ENCODE results near the gene FAM156B.
"Not testable (repeated sequence)": the region's sequence is repeated elsewhere in the genome, so short reads cannot be mapped to it uniquely, and the experiment has no call there.

FAM156B gene

DNA sequence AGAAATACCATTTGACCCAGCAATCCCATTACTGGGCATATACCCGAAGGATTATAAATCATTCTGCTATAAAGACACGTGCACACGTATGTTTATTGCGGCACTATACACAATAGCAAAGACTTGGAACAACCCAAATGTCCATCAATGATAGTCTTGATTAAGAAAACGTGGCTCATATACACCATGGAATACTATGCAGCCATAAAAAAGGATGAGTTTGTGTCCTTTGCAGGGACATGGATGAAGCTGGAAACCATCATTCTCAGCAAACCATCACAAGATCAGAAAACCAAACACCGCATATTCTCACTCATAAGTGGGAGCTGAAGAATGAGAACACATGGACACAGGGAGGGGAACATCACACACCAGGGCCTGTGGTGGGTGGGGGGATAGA lies 33.1 kb downstream of the FAM156B start:
- FAIRE-seq, result not testable (repeated sequence)

DNA sequence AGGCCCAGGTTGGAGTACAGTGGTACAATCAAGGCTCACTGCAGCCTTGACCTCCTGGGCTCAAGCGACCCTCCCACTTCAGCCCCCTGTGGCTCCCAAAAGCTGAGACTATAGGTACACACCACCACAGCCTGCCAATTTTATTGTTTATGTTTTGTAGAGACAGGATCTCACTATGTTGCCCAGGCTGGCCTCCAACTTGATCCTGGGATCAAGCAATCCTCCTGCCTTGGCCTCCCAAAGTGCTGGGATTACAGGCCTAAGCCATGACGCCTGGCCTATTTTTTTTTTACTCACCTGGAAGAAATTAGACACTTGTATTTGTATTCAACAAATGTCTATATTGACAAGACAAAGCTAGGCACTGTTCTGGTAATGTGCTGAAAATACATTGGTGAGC lies 36.1 kb downstream of the FAM156B start:
- FAIRE-seq, result no peak

DNA sequence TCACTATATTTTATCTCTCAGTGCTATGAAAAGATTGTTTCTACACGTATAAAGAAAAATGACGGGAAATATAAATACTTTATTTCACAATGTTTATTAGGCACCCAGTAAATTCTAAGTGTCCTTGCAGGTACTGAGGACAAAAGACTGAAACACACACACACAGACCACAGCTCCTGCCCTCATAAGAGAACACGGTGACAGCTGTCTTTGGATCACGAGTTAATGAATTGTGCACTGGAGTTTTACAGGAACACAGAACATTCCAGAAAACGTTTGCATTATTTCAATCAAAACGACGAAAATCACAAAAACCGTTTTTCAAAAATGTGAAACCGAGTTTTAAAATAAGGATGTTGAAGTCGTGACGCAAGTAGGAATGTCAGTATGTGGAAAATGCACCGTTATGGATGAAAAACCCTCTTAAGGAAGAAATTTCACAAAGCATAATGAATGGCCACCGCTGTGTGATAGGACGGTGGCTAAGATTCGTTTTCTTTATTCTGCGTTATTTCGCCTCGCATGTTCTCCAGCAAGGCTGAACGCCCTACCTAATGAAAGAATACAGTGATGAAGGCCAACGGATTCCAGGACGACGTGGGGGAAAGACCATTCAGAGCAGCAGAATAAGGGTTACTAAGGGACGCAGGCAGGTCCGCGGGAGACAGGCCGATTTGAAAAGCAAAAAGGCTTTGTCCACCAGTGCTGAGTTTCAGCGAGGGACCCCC lies 37.0 kb downstream of the FAM156B start:
- FAIRE-seq, result no peak

DNA sequence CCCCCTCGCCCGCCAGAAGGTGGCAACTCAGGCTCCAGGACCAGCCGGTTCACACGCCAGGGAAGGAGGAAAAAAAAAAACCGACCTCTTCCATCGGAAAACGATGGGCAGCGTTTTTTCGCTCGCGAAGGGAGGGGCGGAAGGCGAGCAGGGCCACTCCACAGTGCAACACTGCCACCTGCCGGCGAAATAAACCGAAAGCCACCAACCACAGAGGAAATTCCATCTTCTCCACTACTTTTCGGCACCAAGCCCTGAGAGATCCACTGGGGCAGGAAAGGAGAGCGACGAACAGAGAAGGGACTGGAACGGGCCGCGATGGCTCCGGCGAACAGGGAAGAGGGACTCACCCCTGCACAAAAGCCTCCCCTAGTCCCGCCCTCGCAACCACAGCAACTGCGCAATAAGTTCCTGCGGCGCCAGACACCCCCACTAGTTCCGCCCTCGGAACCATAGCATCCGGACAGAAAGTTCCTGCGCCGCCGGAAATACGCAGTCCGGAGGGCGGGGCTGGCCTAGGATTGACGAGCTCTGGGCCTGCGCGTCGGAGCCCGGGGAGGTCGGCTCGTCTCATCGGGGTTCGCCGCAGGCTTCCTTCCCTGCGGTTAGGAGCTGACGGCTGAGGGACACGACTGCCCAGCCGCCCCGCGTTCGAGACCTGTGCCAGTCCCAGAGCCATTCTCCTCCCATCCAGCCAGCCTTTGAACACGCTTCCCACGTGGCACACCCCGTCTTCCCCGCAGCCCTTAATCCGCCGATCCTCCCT lies 37.8 kb downstream of the FAM156B start:
- no peak for FAIRE-seq

DNA sequence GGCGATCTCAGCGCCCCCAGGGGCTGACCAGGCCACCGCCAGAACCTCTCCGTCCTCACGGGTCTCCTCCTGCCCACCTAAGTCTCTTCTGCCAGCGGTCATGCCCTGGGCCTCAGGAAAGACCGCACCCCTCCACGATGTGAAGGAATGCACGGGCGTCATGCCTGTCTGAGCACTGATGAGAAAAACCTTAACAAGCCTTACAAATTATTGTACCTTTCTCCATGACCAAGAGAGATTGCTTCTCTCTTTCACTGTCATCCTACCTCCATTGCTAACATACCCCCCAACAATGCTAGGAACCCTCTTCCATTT lies 38.3 kb downstream of the FAM156B start:
- not testable (repeated sequence) for FAIRE-seq

DNA sequence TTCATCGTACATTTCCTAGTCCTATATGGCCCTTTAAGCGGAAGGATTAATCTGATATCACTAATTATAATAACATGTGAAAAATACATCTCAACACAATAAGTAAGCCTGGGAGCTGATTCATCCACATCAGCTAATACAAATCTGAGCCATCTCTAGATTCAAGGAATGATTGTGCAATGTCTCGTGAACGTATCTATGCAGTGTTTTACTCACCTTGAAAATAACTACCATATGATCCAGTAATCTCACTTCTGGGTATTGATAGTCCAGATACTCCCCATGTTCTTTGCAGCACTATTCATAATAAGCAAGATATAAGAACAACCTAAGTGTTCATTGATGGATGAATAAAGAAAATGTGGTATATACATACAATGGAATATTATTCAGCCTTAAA lies 43.6 kb downstream of the FAM156B start:
- FAIRE-seq, result not testable (repeated sequence)

DNA sequence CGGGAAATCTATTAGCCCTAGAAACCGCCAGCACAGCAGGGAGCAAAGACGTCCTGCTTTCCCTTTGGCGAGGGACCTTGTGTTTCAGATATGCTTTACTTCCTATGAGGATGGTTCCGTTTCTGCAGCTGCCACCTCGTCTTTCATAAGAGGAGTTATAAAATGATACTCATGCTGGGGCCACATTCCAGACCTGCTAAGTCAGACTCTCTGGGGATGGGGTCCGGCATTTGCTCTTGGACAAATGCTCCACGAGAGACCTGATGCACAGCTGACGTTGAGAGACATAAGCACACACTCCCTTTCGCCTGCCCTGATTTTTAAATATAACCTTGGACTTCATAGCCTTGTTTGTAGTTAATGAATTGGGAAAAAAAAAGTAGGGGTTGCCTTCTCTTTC lies 44.6 kb downstream of the FAM156B start:
- FAIRE-seq, result not testable (repeated sequence)

DNA sequence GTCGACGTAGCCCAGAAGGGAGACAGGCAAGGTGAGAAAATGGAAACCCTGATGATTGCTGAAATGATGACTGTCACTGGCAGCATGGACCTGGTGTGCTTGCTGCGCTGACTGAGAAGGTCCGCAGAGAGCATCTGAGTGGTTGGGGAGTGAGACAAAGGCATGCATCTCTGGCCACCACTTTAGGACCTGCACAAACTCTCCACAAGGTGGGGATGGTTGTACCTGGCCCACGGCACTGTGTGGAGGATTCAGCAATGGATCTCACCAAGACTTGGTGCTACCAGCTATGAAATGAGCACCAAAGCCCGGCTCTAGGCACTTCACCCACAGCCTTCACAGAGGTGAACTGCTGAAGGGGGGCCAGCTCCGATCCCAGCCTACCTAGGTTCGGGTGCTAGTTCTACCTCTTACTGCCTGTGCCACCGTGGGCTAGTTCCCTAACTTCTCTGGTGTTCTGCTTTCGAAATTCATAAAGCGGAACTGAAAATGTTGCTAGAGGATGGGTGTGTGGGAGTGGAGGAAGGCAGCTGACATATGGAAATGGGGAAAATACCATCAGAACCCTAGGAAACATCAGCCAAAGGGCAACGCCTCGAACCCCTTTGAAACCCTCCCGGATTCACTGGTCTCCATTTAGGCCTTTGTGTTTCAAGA lies 48.8 kb downstream of the FAM156B start:
- FAIRE-seq, result not testable (repeated sequence)

DNA sequence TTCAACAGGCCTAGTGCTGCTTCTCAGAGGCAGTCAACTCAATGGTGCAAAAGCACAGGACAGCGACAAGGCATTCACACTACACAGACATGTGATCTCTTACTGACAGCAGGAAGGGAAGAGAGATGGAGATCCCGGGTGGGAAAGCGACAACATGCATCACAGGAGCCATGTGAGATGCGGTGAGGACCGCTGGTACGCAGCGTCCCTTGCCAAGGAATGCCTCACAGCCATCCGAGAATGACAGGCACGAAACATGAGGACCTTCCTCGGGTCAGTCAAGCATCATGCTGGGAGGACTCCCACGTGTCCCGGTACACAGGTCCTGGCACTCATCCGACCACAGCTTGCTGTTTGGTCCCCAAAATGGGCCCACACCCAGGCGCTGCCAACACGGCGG lies 50.4 kb downstream of the FAM156B start:
- FAIRE-seq, result not testable (repeated sequence)

DNA sequence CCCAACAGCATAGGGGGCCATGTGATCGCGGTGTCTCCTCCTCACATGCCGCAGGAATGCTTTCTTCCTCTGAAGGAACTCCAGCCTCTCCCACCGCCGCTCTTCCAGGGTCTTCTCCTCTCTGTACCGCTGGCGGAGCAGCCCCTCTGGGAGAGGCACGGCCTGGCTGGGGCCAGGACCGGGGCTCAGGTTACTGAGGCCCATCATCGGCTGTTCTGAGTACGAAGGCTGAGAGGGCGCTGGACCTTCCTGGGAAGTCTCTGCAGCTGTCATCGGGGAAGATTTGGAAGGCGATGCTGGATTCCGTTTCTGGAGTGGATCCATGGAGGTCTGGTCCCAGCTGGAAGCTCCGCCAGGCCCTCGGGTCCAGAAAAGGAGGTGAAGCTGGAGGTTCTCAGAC lies 51.1 kb downstream of the FAM156B start:
- not testable (repeated sequence) for FAIRE-seq

DNA sequence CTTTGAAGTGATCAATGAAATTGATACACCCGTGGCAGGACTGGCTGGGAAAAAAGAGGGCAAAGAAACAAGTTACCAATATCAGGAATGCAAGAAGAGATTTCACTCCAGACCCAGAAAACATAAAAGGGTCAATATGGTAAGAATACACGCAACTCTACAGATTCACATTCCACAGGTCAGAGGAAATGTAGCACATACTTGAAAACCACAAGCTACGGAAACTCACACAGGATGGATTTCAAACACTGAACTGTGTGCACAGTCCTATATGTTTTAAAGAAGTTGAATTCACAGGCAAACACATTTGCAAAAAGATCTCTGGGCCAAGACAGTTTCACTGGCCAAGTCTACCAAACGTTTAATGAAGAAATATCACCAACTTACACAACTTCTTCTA lies 52.2 kb downstream of the FAM156B start:
- FAIRE-seq, result not testable (repeated sequence)

DNA sequence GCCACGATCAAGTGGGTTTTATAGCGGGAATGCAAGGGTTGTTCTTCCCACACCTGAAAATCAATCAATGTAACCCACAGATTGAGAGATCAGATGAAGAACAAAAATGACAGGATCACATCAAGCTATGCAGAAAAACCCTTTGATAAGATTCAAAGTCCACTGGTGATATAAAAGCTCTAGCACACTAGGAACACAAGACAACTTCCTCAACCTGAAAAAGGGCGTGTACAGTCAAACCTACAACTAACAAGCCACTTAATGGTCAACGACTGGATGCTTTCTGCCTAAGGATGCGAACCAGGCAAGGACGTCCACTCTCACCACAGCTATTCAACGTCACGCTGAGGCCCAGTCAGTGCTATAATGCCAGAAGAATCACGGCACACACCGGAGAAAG lies 52.8 kb downstream of the FAM156B start:
- FAIRE-seq, result not testable (repeated sequence)

All from islet of Langerhans (tissue), 1 donor.